C1 segment of cervical spinal cord (tissue), 14 donors: ENCODE data around the gene PALM2AKAP2.
A peak's percentile ranks its signal among the peaks of the same experiment; 100 is the strongest.
"Not testable (repeated sequence)": the region's sequence is repeated elsewhere in the genome, so short reads cannot be mapped to it uniquely, and the experiment has no call there.

Experiments
- DNase-seq, 14 donors: peaks; one replicate each; lab custom pipeline; 2025; lab: John Stamatoyannopoulos, UW

Gene PALM2AKAP2

DNA sequence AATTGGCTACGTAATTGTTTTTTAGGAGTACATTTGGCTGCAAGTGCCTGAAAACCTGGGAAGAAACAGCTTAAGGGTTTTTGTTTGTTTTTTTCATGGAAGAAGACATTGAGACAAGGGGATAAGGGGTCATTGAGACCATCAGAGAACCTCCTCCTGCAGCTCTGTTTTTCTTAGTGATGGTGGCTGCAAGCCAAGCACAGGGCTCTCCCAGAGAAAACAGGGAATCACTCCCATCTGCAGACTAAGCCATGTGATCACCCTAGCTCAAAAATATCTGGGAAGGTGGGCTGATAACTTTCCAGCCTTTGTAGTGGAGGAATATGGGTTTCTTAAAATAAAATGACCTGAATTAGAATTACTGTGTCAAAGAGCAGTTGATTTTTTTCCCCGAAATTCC, 25.1 kb downstream of the PALM2AKAP2 start:
- no peak for DNase-seq

GRCh38 chr9:109806506-109807115, 26.6 kb downstream of the PALM2AKAP2 start:
- no peak for DNase-seq

DNA sequence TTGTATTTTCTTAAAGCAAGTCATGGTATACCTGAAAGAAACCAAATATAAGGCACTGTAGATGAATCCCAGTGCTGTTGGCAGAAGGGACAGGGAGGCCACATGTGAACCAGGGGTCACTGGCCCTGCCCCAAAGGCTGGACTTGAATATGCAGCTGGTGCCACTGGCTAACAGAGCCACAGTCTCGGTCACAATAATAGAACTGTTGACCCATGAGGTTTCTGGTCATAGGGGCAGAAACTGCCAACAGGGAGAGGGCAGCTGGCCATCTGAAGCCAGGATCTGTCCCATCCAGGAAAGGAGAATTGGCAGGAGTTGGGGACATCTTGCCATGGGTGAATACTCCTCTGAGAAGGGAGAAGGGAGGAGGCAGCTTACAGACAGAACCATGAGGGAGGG, 31.9 kb downstream of the PALM2AKAP2 start:
- DNase-seq, result peak in 6 of 14 donors; percentile 7 to 70 (median 14)

DNA sequence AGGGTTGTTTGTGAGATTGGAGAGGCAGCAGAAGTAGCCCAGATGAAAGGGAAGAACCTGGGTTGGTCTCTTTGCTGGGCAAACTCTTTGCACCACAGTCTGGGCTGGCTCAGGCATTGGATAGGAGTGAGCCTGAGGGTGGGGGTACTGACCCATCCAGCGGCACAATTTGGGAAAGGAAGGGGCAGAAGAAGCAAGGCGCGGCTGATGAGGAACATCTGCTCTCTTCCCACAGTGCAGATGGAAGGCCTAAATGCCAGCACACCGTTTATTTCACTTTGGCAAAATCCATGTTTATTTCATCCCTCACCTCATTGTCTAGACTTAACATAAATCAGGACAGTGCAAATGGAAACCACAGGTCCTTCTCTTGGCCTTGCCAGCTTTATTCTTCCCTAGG, 32.3 kb downstream of the PALM2AKAP2 start:
- DNase-seq, result no peak

DNA sequence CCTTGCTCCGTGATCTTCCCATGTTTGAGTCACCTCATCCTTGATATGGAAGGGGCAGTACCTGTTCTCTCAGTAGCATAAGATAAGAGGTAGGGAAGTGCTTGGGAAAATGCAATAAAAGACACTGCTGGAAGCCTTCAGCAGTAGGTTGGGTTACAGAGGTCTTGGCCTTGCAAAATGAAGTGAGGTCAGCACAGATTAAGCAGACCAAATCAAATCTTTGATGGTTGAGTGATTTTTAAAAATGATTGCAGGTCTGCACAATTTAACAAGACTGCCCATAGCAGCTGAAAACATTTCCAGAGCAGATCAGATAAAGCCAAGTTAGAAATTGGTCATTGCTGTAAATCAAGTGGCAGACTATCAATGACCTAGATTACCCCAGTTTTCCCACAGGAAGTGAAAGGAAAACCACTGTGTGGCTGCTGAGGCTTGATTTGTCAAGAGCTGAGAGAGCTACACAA, 32.9 kb downstream of the PALM2AKAP2 start:
- DNase-seq, result no peak

DNA sequence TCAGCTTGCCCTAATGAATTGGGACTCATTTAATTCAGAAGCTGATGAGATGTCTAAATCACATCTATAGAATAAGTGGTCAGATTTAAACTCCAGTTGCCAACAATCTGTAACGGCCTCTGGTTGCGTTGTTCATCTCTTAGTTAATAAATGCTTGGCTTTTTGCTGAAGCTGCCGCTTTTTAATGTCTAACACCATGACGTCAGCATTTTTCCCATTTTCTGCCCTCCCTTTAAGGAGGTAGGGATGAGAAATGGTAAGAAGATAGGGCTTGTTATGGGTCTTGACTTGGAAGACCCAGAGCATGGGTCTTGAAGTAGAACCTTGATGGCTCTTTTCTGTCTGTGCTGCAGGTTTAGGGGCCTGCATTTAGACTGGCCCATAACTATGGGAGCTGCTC, 33.3 kb downstream of the PALM2AKAP2 start:
- DNase-seq, result no peak

- DNase-seq, result no peak
Observed at GRCh38 chr9:109813829-109814228, 33.8 kb downstream of the PALM2AKAP2 start.

GRCh38 chr9:109815366-109815947, 35.5 kb downstream of the PALM2AKAP2 start:
- DNase-seq, result no peak

GRCh38 chr9:109816490-109816889, 36.5 kb downstream of the PALM2AKAP2 start:
- DNase-seq, result no peak

DNA sequence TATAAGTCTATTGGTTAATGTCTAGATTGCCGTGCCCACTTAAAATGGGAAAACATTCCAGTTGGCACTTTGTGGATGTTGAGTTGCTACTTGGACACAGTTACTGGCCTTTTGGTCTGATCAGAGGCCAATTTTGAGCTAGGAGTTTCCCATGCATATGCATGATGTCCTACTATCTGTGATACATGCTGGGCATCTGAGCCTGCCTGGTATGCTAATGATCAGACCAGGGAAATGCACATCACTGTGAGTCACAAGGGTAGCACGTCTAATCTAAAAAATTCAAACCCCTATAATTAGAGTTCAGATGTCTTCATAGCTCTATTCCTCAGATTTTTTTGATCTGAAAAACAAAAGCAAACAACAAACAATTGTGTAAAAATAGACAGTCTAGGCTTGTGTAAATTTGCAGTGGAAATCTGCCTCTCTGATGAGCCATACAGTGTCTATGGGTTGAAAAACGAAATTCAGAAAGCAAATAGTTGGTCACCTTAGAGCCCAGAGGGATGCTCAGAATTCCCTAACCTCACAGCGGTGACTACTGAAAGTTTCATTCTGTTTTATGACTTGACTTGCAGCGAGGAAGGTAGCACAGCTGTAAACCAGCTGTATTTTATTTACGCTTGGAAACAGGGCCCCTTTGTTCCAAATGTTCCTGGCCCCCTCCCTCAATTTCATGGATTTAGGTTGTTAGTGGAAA, 37.3 kb downstream of the PALM2AKAP2 start:
- no peak for DNase-seq

GRCh38 chr9:109817846-109818472, 38.0 kb downstream of the PALM2AKAP2 start:
- peak in 6 of 14 donors; percentile 2 to 47 (median 12) for DNase-seq

DNA sequence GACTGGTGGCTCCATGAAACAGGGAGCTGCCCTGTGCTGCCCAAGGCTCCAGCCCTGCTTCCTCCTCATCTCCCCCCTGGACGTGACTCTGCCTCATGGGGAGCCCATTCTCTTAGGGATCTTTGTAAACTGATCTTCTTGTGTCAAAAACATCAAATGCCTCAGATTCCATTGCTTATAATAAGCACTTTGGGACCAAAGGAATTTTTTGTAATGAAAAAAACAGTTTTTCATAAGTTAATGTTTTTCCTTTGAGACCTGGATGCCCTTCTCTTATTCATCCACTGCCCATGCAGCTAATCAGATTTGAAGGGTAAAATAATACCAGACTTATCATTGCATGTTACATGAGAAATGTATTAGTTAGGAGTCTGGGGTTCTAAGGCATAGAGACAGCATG, 41.7 kb downstream of the PALM2AKAP2 start:
- DNase-seq, result no peak

- DNase-seq, result not testable (repeated sequence)
Observed at GRCh38 chr9:109825383-109825782, 45.4 kb downstream of the PALM2AKAP2 start.

DNA sequence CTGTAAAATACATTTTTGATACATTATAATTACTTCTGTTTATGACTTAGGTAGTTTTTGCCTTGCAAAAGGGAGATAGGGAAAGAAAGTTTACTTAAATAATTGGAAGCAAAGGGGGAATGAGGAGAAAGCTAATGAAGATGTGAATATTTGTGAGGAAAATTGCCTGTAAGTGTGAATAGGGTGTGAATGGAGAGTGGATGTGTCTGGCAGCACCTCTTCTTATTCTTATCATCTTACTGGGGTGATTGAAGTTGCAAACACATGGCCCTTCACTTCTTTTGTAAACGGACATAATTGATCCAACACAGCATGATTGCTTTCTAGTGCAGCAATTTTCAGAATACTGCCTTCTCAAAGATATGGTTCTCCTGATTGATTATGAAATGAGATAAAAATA, 46.6 kb downstream of the PALM2AKAP2 start:
- no peak for DNase-seq

GRCh38 chr9:109828254-109828653, 48.3 kb downstream of the PALM2AKAP2 start:
- DNase-seq, result no peak
